SH-SY5Y (cell line): ENCODE results near the gene PHACTR2.

Source experiments
- GATA2 ChIP-seq: IDR thresholded peaks from 2 replicates; pipeline ENCODE4 v1.6.1; 2011; ENCODE audit warnings: mild to moderate bottlenecking, low read depth, low read length
- GATA3 ChIP-seq: IDR thresholded peaks from 2 replicates; pipeline ENCODE4 v1.6.1; 2011; ENCODE audit warnings: low read depth, mild to moderate bottlenecking, low read length, moderate library complexity

- no peak for TF ChIP-seq GATA3
- TF ChIP-seq GATA2: no peak
Observed at GRCh38 chr6:143675946-143676345, 1.8 kb upstream of the PHACTR2 start.
